ENCODE measurements around the gene PDE5A.
"Not testable (repeated sequence)": the region's sequence is repeated elsewhere in the genome, so short reads cannot be mapped to it uniquely, and the experiment has no call there.

Gene PDE5A

GRCh38 chr4:119628281-119629141 is at the start of gene PDE5A:
Gene PDE5A (minus strand): TSS chr4:119628804. CDS start chr4:119628671, 133 bp downstream.
- DNase-seq: peak; percentile 85

- DNase-seq: no peak
Measured at GRCh38 chr4:119676101-119676500, 47.5 kb upstream of the PDE5A start.

- DNase-seq: no peak
Measured at GRCh38 chr4:119675391-119675790, 46.8 kb upstream of the PDE5A start.

- no peak for DNase-seq
Measured at GRCh38 chr4:119672938-119673337, 44.3 kb upstream of the PDE5A start.

GRCh38 chr4:119672086-119672485 is 43.5 kb upstream of the PDE5A start:
- DNase-seq: no peak

- no peak for DNase-seq
Measured at GRCh38 chr4:119671205-119671604, 42.6 kb upstream of the PDE5A start.

- no peak for DNase-seq
Measured at GRCh38 chr4:119667802-119668201, 39.2 kb upstream of the PDE5A start.

GRCh38 chr4:119666653-119667091 is 38.1 kb upstream of the PDE5A start:
- no peak for DNase-seq

GRCh38 chr4:119665752-119666151 is 37.1 kb upstream of the PDE5A start:
- DNase-seq: no peak

GRCh38 chr4:119664168-119664907 is 35.7 kb upstream of the PDE5A start:
- DNase-seq: no peak

- no peak for DNase-seq
Measured at GRCh38 chr4:119663160-119663788, 34.7 kb upstream of the PDE5A start.

- DNase-seq: not testable (repeated sequence)
Measured at GRCh38 chr4:119662612-119663011, 34.0 kb upstream of the PDE5A start.

- no peak for DNase-seq
Measured at GRCh38 chr4:119661231-119661630, 32.6 kb upstream of the PDE5A start.

GRCh38 chr4:119659576-119659975 is 31.0 kb upstream of the PDE5A start:
- DNase-seq: no peak

- no peak for DNase-seq
Measured at GRCh38 chr4:119657111-119657611, 28.6 kb upstream of the PDE5A start.

GRCh38 chr4:119656342-119656741 is 27.7 kb upstream of the PDE5A start:
- DNase-seq: no peak

GRCh38 chr4:119655111-119655837 is 26.7 kb upstream of the PDE5A start:
- DNase-seq: no peak

- no peak for DNase-seq
Measured at GRCh38 chr4:119653990-119654389, 25.4 kb upstream of the PDE5A start.

GRCh38 chr4:119652998-119653397 is 24.4 kb upstream of the PDE5A start:
- no peak for DNase-seq

- DNase-seq: no peak
Measured at GRCh38 chr4:119648398-119648797, 19.8 kb upstream of the PDE5A start.

GRCh38 chr4:119647558-119647957 is 19.0 kb upstream of the PDE5A start:
- no peak for DNase-seq

GRCh38 chr4:119646347-119647071 is 17.9 kb upstream of the PDE5A start:
- no peak for DNase-seq

Data from activated CD4-positive, alpha-beta T cell treated with anti-CD3 and anti-CD28 coated beads, Interleukin-2, Interleukin-6, amounts not matched to agents 100 ng/mL and 50 ng/mL, durations not matched to agents 16 hours and 8 hours (primary cell).